ENCODE data around the gene APLF.

DNA sequence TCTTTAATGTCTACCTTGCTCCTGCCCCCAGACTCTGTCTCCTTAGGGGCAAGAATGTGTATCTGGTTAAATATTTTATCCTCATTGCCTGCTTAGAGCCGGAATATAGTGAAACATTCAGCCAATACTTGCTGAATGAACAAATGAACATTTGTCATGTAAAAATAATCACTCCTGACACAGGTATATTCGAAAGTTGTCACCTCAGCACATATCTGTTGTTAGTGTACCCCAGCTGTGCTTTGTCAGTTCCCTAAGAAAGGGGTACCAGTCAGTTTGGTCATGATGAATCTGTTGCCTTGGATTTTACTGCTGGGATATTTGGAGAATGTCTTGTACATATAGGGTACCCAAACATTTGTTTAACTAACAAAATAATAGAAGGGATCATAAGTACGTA lies 99.0 kb downstream of the APLF start:
- TF ChIP-seq TAF1 (IDR thresholded peaks at IDR 0.05; ENCODE audit: borderline replicate concordance, insufficient read depth, low read length) (no peak), POLR2AphosphoS5 (IDR thresholded peaks at IDR 0.05; ENCODE audit: low read depth, low read length) (no peak), SIN3A (IDR thresholded peaks at IDR 0.05; ENCODE audit: borderline replicate concordance, insufficient read depth, low read length) (no peak)

Data from PFSK-1 (cell line).